OCI-LY1 (cell line): ENCODE results near the gene UTS2B.

Source experiments
- H2AFZ ChIP-seq: fragments of 200-600 bp; sonication (generic), shearing (Covaris generic); 2 replicates; pipeline ENCODE4 v1.6.0; 2014; ENCODE audit warnings: antibody characterized with exemption, mild to moderate bottlenecking, low read length
- H3F3A ChIP-seq: fragments of 200-600 bp; sonication (generic), shearing (Covaris generic); 2 replicates; pipeline ENCODE4 v1.6.0; 2014; ENCODE audit warnings: mild to moderate bottlenecking, antibody characterized with exemption, low read length, moderate library complexity; ENCODE audit not compliant: insufficient read depth
- H3K27ac ChIP-seq: fragments of 200-600 bp; sonication (generic); 2 replicates; pipeline ENCODE4 v1.5.1; 2014; ENCODE audit warnings: low read length, mixed run types, mild to moderate bottlenecking, low read depth; ENCODE audit not compliant: poor library complexity, severe bottlenecking
- H3K27me3 ChIP-seq: fragments of 200-600 bp; sonication (generic); 2 replicates; pipeline ENCODE4 v1.6.0; 2014; ENCODE audit warnings: antibody characterized with exemption, mild to moderate bottlenecking, low read length, moderate library complexity; ENCODE audit not compliant: insufficient read depth
- H3K36me3 ChIP-seq: fragments of 200-600 bp; sonication (generic); 2 replicates; pipeline ENCODE4 v1.6.1; 2014; ENCODE audit warnings: mild to moderate bottlenecking, antibody characterized with exemption, low read length, moderate library complexity, mixed read lengths; ENCODE audit not compliant: insufficient read depth
- H3K4me1 ChIP-seq: fragments of 200-600 bp; sonication (generic); 2 replicates; pipeline ENCODE4 v1.5.1; 2014; ENCODE audit warnings: mild to moderate bottlenecking, low read length, moderate library complexity; ENCODE audit not compliant: insufficient read depth, severe bottlenecking
- H3K4me2 ChIP-seq: fragments of 200-600 bp; sonication (generic), shearing (Covaris generic); 2 replicates; pipeline ENCODE4 v1.6.1; 2014; ENCODE audit warnings: low read length
- H3K4me3 ChIP-seq: fragments of 200-600 bp; sonication (generic); 2 replicates; pipeline ENCODE4 v1.5.1; 2014; ENCODE audit warnings: low read length, low read depth, mild to moderate bottlenecking, mixed read lengths; ENCODE audit not compliant: poor library complexity, severe bottlenecking
- H3K79me2 ChIP-seq: fragments of 200-600 bp; shearing (Covaris generic); 2 replicates; pipeline ENCODE4 v1.6.1; 2016; ENCODE audit warnings: mixed run types, low read length, mixed read lengths; ENCODE audit not compliant: insufficient read depth
- H3K9ac ChIP-seq: fragments of 200-600 bp; sonication (generic), shearing (Covaris generic); 2 replicates; pipeline ENCODE4 v1.6.1; 2014; ENCODE audit warnings: mild to moderate bottlenecking, low read length, mixed read lengths
- H3K9me2 ChIP-seq: fragments of 200-600 bp; sonication (generic), shearing (Covaris generic); 2 replicates; pipeline ENCODE4 v1.6.1; 2014; ENCODE audit warnings: low read depth, mild to moderate bottlenecking, low read length, mixed read lengths
- H3K9me3 ChIP-seq: fragments of 200-600 bp; shearing (Covaris generic); 2 replicates; pipeline ENCODE4 v1.6.1; 2014; ENCODE audit warnings: low read length, mixed read lengths
- H4K20me1 ChIP-seq: fragments of 200-600 bp; sonication (generic), shearing (Covaris generic); 2 replicates; pipeline ENCODE4 v1.6.0; 2016; ENCODE audit warnings: mild to moderate bottlenecking, low read length; ENCODE audit not compliant: insufficient read depth
- CTCF ChIP-seq: fragments of 200-600 bp; sonication (generic), shearing (Covaris generic); IDR thresholded peaks from 2 replicates; pipeline ENCODE4 v1.5.1; 2017; ENCODE audit warnings: mild to moderate bottlenecking, antibody characterized with exemption, low read length, moderate library complexity, mixed read lengths
- EZH2 ChIP-seq: fragments of 200-600 bp; sonication (generic), shearing (Covaris generic); IDR thresholded peaks from 2 replicates; pipeline ENCODE4 v1.8.0; 2017; ENCODE audit warnings: borderline replicate concordance, mixed run types, mild to moderate bottlenecking, antibody characterized with exemption, low read length, moderate library complexity, mixed read lengths

UTS2B gene

DNA sequence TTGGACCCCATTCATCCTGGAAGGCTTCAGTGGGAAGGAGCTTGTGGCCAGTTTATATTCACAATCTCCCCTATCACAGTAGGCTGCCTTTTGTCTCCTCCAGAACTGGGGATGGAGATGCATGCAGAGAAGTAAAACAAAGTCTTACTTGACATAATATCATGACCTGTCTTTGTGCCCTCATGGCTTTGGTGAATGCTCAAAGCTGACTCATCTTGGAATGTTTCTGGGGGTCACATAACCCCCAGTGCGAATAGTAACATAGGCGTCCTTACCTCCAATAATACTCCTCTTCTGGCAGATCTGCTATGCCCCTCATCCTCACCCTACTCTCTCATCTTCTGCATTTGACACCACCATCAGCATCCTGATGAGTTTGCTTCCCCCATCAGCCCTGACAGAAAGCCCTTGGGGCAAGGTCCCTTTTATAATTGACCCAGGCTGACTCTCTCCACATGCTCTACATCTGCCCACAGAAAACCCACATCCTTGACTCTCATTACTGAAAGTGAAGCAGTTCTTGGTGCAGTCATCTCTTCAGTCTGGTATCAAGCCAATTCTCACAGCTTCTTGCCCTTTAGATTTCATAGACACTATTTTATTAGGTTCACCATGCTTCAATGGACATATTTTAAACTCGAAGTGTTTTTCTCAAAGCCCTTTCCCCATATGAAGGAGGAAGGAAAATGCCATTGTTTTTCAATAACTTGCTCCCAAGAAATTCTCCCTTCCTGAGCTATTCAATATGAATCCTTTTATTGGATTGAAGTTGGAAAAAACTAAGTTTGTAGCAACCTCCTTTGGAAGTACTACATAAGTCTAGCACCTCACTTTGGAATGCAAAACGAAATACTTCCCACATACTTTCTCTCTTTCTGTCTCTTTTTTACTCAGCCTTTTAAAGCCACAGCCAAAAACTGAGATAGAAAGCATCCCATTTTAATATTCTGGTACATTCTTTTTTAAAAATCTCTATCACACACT, 94.7 kb downstream of the UTS2B start:
- Histone ChIP-seq H3K27ac (no peak overlapping the region), H3K4me1 (no peaks in the 10 kb centered on the region), H3K9ac (no peak overlapping the region), H3K9me2 (no peaks in the 10 kb centered on the region), H3K4me2 (no peak overlapping the region), H3K4me3 (no peak overlapping the region), H4K20me1 (no peaks in the 10 kb centered on the region), H3K36me3 (no peaks in the 10 kb centered on the region), H3K79me2 (no peaks in the 10 kb centered on the region), H3K27me3 (no peaks in the 10 kb centered on the region), H3K9me3 (no peaks in the 10 kb centered on the region), H3F3A (no peaks in the 10 kb centered on the region), H2AFZ (no peak overlapping the region)
- TF ChIP-seq EZH2 (no peak), CTCF (no peak)

DNA sequence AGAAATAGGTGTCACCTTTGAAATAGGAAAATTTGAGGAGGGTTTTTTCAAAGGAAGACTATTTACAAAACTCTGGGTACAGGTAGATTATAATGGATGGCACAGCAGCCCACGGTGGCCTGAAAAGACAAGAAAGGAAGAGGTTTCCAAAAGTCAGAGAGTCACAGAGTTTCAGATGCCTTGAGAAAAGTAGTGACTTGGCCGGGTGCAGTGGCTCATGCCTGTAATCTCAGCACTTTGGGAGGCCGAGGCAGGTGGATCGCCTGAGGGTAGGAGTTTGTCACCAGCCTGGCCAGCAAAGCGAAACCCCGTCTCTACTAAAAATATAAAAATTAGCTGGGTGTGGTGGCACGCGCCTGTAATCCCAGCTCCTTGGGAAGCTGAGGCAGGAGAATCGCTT, 96.1 kb downstream of the UTS2B start:
- no peaks in the 10 kb centered on the region for H3F3A ChIP-seq
- H3K4me3 ChIP-seq = no peak overlapping the region
- TF ChIP-seq CTCF = no peak
- no peak for TF ChIP-seq EZH2
- H3K36me3 ChIP-seq = no peaks in the 10 kb centered on the region
- no peak overlapping the region for H3K27ac ChIP-seq
- H3K4me1 ChIP-seq = no peaks in the 10 kb centered on the region
- no peak overlapping the region for H3K4me2 ChIP-seq
- H3K27me3 ChIP-seq = no peaks in the 10 kb centered on the region
- H2AFZ ChIP-seq = no peak overlapping the region
- no peaks in the 10 kb centered on the region for H4K20me1 ChIP-seq
- H3K9me3 ChIP-seq = no peaks in the 10 kb centered on the region
- no peaks in the 10 kb centered on the region for H3K79me2 ChIP-seq
- H3K9me2 ChIP-seq = no peaks in the 10 kb centered on the region
- no peak overlapping the region for H3K9ac ChIP-seq

DNA sequence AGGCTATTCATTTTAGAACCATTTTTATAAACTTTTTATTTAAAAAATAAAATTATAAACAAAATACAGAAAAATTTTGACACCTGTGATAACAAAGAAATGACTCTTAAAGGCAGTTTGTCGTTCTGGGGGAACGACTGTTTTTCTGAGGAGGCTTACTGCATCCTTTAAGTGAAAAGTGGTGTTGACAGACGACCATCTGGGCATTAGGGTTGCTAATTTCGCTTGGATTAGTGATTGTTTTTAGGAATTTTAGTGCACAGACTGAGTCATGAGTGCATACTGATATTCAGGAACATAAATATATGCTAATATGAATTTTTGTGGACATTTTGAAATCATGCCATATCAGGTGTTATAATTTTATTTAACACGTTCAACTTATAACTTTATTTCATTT, 102.8 kb downstream of the UTS2B start:
- Histone ChIP-seq H3K4me3 (no peak overlapping the region), H3K27me3 (no peaks in the 10 kb centered on the region), H3K36me3 (no peaks in the 10 kb centered on the region), H3F3A (no peaks in the 10 kb centered on the region), H3K27ac (no peak overlapping the region), H3K9me3 (no peaks in the 10 kb centered on the region), H4K20me1 (no peaks in the 10 kb centered on the region), H3K79me2 (no peaks in the 10 kb centered on the region), H3K4me2 (no peak overlapping the region), H3K9me2 (peaks cover 6% of the 10 kb centered on the region), H2AFZ (no peak overlapping the region), H3K9ac (no peak overlapping the region), H3K4me1 (no peaks in the 10 kb centered on the region)
- TF ChIP-seq CTCF = no peak
- no peak for TF ChIP-seq EZH2
